NCI-H1694 treated with DMSO at 0.1 percent for 48 hours (cell line): Measurements from ENCODE around the gene LEMD2.

ENCODE experiments used
- DNase-seq: peaks from one replicate; lab custom pipeline; 2025; lab: John Stamatoyannopoulos, UW

Gene LEMD2

DNA sequence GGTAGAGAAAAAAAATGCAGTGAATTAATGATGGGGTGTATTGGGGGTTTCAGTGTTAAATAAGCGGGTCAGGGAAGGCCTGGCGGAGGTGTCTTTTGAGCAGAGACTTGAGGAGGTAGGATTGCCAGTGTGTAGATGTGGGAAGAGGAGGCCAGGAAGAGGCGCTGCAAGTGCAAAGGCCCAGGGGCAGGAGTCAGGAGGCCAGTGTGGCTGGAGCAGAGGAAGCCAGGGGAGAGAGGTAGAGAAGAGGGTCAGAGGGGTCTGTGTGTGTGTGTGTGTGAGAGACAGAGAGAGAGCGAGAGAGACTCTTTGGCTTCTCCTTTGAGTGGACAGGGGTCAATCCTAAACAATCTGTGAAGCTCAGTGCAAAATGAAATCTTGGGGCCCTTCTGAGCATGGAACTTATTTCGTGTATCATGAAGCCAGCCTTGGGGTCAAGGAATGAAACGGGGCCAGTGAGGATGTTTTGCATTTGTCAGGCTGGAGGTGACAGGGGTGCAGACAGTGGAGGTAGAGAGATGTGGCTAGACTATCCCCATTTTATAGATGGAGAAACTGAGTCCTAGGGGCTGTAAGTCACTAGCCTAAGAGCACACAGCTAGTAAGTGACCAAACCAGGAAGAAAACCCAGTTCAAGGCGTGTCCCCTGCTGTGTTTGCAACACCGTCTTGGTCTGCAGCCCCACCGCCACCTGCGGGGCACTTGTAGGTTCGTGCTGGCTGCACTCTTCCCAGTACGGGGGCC, 32.5 kb downstream of the LEMD2 start:
- no peak for DNase-seq

GRCh38 chr6:33755070-33755869, 33.7 kb downstream of the LEMD2 start:
- no peak for DNase-seq

GRCh38 chr6:33754222-33754621, 34.7 kb downstream of the LEMD2 start:
- no peak for DNase-seq

GRCh38 chr6:33752646-33753015, 36.3 kb downstream of the LEMD2 start:
- no peak for DNase-seq

DNA sequence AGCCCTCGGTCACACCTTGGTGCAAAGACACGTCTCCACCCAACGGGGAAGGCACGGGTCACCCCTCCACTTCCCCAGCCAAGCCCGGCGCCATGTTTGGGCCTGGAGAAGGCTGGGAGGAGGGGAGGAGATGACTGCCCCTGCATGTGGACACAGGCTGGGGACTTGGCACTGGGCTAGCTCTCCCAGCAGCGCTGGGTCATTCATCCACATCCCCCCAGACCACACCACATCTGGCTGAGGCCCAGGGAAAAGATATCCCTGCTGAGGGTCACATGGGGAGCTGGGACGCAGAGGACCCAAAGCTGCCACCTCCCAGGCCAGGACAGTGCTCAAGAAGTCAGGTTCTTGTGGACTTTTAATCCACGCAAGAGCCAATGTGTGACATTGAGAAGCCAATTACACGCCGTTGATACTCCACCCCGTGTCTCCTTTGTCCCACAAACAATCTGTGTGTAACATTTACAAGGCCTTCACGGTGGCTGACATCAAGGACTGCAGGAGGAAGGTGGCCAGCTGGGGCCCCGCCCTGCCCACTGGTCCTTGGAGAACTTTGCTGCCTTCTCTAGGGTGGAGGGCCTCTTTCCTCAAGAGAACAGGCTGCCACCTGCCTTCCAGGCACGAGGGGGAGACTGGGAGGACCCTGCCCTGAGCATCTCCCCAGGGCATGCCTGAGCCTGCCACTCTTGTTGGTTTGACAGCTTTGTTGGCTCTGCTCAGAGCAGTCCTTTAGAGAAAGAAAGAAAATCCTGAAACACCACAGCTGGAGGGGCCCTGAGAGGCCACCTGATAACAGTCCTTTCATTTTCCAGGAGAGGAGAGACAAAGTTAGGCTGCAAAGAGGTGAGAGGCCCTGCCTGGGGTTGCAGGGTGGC, 36.9 kb downstream of the LEMD2 start:
- DNase-seq = peak; percentile 88

DNA sequence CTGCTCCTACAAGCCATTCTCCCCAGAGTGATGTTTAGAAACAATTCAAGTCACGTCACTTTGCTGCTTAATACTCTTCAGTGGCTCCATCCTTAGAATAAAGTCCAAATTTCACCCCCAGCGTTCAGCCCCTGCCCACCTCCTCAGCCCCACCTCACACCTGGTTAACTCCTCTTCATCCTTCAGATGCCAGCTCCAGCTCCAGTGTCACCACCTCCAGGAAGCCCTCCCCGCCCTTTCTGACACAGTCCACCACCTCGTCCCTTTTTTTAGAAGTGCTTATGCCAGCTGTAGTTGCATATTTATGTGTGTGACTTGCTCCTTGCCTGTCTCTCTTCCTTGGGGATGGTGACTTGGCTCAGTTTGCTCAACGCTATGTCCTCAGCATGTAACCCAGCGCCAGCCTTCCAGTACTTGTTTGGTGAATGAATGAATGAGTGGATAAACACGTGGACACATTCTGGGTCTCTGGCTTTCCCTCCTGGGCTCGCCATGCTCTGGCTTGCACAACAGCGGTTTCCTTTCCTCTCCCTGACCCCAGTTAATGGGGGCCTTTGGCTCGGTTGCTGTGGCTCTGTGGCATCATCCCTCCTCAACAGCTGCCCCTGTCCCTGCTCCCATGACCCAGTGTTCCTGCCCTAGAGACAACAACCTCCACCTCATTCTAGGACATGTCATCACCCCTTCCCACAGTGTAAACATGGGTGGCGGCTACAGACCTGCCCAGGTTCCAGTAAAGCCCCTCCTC, 38.5 kb downstream of the LEMD2 start:
- DNase-seq = no peak

DNA sequence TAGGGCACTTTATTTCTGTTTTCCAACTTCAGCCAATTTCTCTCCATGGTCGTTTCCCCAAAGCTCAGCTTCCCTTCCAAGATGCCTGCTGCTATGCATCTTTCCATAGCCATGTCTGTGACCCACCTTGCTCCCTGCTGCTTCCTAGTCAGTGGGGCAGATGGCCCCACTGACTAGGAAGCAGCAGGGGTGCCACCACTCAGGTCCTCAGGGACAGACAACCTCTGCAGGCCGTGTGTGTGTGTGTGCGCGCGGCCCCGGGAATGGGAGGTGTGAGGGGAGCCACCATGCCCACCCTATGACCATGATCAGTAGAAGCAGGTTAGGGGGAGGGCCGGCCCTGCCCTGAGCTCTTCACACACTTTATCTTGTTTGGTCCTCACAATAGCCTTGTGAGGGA, 39.5 kb downstream of the LEMD2 start:
- DNase-seq = no peak

DNA sequence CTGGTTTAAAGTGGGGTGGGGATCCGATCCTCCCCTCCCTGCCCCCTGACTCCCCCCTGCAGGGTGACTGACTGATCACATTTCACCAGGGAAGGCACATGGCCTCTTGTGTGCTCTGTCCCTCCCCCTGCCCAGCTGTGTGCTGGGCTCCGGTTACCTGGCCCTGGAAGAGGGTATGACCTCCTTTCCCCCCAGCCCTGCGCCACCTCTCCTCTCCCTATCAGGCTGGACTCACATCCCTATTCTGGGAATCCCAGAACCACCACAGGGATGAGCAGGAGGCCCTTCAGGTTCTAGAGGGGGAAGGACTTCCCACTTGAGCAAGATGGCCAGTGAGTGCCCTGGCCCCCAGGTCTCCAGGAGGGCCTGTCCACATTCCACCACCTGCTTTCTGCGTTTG, 40.1 kb downstream of the LEMD2 start:
- no peak for DNase-seq

DNA sequence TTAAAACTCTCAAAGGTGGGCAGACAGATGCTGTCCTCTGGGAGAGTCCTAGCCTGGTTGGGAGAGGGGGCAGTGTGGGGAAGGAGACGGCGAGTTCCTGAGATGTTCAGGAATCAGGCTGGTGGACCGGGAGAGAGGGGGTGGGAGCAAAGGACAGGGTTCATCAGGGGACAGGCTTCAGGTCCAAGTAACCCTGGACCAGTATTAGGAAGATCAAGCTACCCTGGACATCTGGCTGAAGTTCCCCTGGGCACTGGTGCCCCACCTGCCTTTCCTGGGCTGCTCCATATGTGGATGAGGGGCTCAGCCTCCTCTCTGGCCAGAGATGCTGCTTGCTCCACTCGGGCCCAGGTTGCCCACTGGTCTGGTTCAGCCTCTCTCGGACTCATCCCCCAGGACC, 41.1 kb downstream of the LEMD2 start:
- DNase-seq = no peak

- DNase-seq = no peak
Measured at GRCh38 chr6:33746651-33747100, 42.3 kb downstream of the LEMD2 start, which contains the start of gene IP6K3. TSS of gene IP6K3 (minus strand) at chr6:33746905. CDS start at chr6:33735476, 11,429 bp downstream.

DNA sequence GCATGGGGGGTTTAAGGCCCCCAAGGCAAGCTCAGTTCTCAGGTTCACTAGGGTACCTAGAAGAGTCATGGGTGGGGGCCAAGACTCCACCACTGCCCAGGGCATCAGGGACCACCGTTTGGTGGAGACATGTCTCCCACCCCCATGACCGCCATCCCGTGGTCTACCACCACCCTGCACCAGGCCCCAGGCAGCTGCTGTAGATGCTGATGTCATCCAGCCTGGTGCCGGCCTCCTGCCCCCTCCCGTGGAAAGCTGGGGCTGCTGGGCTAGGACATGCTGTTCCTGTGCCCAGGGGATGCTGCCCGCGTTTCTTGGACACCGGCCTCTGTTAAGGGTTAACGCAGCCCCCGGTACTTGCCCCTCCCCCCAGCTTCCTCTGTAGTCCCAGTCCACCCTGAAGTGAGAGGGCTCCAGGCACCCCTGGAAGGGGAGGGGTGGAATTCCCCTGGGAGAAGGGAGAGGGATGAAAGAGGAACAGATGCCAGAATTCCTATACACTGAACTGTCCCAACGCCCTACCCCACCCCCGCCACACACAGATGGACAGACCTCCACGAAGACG, 42.8 kb downstream of the LEMD2 start:
- no peak for DNase-seq

DNA sequence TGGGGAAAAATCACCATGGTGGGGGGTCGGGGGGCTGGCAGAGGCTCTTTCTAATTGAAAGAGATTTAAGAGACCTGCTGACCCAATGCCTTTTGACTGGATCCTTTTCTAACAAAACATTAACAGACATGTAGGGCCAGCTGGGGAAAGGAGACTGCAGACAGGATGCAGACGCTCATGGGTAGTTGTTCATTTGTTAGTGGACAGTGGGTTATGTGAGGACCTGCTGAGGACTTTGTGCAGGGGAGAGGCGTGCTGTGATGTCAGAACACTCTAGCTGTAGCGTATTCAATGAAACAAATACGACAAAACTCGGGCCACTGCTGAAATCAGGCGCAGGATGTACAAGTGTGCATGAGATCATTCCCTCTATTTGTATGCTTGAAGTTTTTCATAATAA, 43.4 kb downstream of the LEMD2 start:
- no peak for DNase-seq

GRCh38 chr6:33744895-33745546, 43.9 kb downstream of the LEMD2 start:
- DNase-seq = peak; percentile 84

GRCh38 chr6:33744001-33744848, 44.7 kb downstream of the LEMD2 start:
- peak; percentile 90 for DNase-seq

DNA sequence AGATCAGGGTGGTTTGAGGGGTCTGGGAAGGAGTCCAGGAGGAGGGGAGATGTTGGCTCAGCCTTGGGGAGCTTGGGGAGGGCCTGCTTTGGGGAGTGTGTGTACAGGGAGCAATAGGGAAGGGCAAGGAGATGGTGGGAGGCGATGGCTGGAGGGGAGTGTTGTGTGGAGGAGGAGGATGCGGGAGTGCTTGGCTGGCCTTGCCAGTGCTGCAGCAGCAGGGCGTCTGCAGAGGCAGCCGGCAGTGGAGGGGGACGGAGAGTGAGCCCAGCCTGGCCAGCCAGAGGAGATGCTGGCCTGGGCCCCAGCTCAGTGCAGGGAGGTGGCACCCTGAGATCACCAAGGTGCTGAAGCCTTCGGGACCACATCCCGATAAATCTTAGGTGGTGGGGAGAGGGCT, 46.1 kb downstream of the LEMD2 start:
- DNase-seq = no peak

- no peak for DNase-seq
Measured at GRCh38 chr6:33742092-33742491, 46.8 kb downstream of the LEMD2 start.

- DNase-seq = no peak
Measured at GRCh38 chr6:33740794-33741193, 48.1 kb downstream of the LEMD2 start.

DNA sequence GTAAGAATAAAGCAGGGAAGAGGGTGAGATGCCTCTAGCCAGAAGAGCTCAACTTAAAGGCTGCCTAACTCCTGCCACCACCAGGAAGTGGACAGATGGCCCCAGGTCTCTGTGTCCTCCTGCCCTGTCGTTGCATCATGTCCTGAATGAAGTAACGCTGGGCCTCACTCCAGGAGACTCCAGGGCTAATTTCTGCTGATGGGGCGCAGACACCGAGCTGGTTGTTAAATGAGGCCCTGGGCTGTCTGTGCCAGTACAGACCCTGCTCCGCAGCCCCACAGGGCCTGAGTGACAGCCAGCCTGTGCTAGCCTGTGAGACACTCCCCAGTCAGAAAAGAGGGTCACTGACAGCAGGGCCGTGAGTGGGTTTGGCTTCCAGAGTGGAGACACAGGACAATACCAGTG, 48.7 kb downstream of the LEMD2 start:
- DNase-seq = no peak

- DNase-seq = no peak
Measured at GRCh38 chr6:33739571-33739970, 49.4 kb downstream of the LEMD2 start.

- no peak for DNase-seq
Measured at GRCh38 chr6:33738879-33739278, 50.1 kb downstream of the LEMD2 start.
